ENCODE results near the gene PDE11A. TPM values are rescaled to one million over a fixed set of nuclear protein-coding genes. Genes with fewer than 3 reads are reported as not detected.
A peak's percentile ranks its signal among the peaks of the same experiment; 100 is the strongest.
"Not testable (repeated sequence)": the region's sequence is repeated elsewhere in the genome, so short reads cannot be mapped to it uniquely, and the experiment has no call there.

Gene PDE11A
- total RNA-seq, 2 donors from 2014 or later = 1.8 to 1.9 TPM

- ATAC-seq; DNase-seq; intact Hi-C loops (cut with DNase I, micrococcal nuclease): not testable (repeated sequence)
Measured at GRCh38 chr2:178079279-178079678, 6.7 kb upstream of the PDE11A start.

DNA sequence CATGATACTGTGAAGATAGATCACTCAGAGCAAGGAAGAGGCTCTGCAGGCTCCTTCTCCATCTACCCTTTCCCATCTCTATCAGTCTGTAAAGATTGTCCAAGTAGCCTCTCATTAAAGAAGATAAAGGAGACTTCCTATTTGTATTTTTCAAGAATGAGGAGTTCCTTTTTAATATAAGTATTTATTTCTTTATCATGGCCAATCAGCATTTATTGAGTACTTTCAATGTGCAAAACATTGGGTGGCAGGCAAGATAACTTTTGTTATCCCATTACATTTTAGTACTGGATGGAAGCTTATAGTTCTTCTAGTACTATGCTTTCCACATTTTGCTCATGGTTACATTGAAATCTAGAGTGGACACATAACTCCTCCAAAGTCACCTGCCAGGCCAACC, 3.6 kb upstream of the PDE11A start:
- ATAC-seq = no peak
- DNase-seq = no peak
- intact Hi-C loops (cut with DNase I, micrococcal nuclease) = no loop called here

DNA sequence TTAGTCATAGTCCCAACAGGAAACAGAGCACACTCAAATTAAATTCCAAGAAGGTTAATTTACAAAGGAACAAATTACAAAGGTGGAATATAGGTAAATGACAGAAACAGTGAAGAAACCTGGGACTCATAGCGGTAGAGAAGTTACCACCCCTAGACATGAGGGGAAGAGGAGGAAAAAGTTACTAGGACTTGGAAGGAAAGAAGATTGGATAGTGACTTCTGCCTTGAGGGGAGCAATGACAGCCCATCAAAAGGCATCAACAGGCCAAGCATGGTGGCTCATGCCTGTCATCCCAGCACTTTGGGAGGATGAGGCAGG, 2.4 kb upstream of the PDE11A start:
- intact Hi-C loops (cut with DNase I, micrococcal nuclease) = no loop called here
- ATAC-seq (no peak), DNase-seq (no peak)

GRCh38 chr2:178074123-178075005, 1.8 kb upstream of the PDE11A start:
- DNase-seq (no peak), ATAC-seq (no peak)
- intact Hi-C loops (cut with DNase I, micrococcal nuclease) = no loop called here

DNA sequence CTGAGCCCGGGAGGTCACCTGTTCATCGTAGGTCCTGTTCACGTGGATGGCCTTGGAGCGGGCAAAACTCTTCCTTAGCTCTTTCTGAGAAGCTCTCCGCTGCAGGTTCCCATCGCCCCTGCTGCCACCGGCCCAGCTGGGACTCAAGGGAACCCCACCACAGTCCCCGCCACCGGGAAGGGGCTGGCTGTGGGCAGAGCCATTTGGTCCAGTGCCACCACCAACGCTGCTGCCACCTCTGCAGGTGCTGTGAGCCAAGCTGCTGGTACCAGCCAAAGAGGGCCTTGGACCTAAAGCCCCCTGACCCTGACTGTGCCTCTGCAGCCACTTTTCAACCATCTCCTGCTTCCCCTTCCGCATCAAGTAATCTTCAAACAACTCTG, 586 bp downstream of the PDE11A start:
- intact Hi-C loops (cut with DNase I, micrococcal nuclease) = no loop called here
- DNase-seq = peak in 1 of 2 donors; percentile 9
- no peak for ATAC-seq

DNA sequence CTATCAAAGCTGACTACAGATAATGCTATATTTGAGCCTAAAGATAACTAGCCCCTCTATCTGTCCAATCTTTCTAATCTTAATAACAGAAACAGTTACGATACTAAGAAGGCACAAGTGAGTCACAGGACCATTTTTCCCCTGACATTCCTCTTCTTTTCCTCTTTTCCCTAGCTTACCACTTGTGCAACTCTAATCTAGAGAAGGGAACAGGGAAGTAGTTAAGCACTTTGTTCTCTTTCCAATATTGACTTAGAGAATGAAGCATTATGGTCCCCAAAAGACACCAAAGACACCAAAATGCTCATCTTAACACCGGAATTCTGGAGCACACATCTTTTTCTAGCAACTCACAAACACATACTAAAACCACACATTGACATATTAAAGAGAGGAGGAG, 1.8 kb downstream of the PDE11A start:
- ATAC-seq (no peak), DNase-seq (no peak)
- intact Hi-C loops (cut with DNase I, micrococcal nuclease) = no loop called here

DNA sequence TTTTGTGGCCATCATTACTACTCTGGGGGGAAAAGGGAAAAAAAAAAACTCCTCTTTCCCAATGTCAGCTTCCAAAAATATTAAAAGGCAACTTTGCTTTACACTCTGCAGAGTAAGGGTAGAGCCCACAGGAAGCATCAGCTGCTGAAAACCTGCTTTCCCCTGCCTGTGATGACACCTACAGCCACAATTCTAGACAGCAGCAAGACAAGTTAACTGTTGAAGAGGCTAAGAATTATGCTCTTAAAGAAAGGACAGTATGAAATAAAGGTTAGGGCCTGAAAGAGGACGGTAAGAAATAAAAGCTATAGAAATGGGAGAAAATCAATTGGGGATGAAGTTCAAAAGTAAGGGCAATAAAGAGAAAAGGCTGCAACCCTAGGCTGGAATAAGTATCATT, 3.0 kb downstream of the PDE11A start:
- DNase-seq (no peak), ATAC-seq (no peak)
- intact Hi-C loops (cut with DNase I, micrococcal nuclease) = no loop called here

GRCh38 chr2:178068823-178069454, 3.6 kb downstream of the PDE11A start:
- intact Hi-C loops (cut with DNase I, micrococcal nuclease) = no loop called here
- DNase-seq (no peak), ATAC-seq (no peak)

GRCh38 chr2:178066890-178067669, 5.5 kb downstream of the PDE11A start:
- intact Hi-C loops (cut with DNase I, micrococcal nuclease) = no loop called here
- ATAC-seq = no peak
- no peak for DNase-seq

GRCh38 chr2:178066324-178066723, 6.3 kb downstream of the PDE11A start:
- ATAC-seq = no peak
- no peak for DNase-seq
- intact Hi-C loops (cut with DNase I, micrococcal nuclease) = no loop called here

DNA sequence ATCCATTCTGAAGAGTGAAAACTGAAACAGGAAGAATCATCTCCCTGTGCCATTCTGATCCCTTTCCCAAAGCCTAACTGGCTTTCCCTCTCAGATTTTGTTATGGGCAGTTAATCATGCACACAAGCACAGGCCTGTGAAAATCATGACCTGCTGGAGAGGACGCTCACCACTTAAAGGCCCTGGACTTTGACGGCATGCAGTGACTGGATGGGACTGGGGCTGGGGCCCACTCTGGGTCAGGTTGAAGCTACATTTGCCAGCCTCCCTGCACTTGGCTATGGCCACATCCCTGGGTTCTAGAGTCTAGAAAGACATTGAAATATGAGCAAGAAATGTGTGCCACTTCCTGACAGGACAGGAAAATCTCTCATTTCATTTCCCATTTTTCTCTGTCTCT, 12.9 kb downstream of the PDE11A start:
- intact Hi-C loops (cut with DNase I, micrococcal nuclease) = no loop called here
- ATAC-seq (no peak), DNase-seq (no peak)

DNA sequence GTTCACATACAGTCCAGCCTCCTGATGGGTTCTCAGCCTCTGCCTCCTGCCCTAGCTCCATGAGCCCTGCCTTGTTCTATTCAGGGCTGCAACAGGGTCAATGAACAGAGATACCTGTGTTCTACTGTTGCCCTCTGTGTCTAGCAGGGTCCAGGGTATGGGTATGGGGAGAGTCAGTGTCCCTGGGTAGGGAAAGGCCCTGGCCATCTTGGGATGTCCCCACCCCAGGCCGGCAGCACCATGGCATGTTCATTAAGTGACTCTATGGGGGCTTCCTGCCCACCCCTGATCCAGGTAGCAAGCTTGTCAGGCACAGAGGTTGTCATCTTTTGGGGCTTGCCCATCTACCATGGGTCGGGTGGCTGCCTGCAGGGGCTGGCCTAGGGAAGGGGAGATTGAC, 13.5 kb downstream of the PDE11A start:
- ATAC-seq (no peak), DNase-seq (no peak)
- intact Hi-C loops (cut with DNase I, micrococcal nuclease) = no loop called here

DNA sequence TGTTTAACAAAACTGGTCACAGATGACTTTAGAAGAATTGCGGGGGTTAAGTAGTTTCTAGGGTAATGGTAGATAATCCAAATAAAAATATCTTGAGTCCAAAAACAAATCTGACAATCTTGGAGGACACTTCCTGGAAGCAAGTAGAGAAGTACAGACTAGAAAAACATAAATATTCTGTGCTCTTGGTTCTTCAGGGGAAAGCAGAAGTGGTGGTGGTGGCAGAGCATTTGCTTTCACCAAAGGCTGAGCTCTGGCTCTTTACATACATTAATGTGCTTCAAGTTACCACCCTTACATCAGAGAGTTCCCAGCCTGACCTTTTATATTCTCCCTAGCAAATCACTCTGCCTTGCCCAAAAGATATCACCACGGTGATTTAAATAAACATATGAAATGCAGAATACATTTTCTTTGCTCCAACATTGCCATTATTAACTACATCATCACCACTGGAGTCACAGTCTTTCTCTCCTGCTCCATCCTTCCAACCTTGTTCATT, 15.3 kb downstream of the PDE11A start:
- ATAC-seq (no peak), DNase-seq (no peak)
- intact Hi-C loops (cut with DNase I, micrococcal nuclease) = no loop called here

- DNase-seq (no peak), ATAC-seq (no peak)
- intact Hi-C loops (cut with DNase I, micrococcal nuclease) = no loop called here
Measured at GRCh38 chr2:178056345-178056744, 16.2 kb downstream of the PDE11A start.

GRCh38 chr2:178051257-178051656, 21.3 kb downstream of the PDE11A start:
- intact Hi-C loops (cut with DNase I, micrococcal nuclease); DNase-seq; ATAC-seq: not testable (repeated sequence)

DNA sequence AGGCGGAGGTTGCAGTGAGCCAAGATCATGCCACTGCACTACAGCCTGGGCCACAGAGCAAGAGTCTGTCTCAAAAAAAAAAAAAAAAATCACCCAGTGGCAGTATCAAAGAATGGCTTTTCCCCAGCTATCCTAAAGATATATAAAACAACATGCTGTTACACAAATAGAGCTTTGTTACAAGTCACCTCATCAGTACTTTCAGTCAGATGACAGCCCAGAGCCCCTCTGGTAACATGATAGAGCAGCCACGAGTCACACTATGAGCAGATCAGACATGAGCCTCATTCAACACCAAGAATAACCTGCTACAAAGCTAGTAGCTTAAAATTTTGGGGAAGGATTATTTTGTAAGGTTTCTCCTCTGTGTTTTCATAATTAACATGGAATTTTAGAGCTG, 25.2 kb downstream of the PDE11A start:
- DNase-seq (no peak), ATAC-seq (no peak)
- intact Hi-C loops (cut with DNase I, micrococcal nuclease) = no loop called here

DNA sequence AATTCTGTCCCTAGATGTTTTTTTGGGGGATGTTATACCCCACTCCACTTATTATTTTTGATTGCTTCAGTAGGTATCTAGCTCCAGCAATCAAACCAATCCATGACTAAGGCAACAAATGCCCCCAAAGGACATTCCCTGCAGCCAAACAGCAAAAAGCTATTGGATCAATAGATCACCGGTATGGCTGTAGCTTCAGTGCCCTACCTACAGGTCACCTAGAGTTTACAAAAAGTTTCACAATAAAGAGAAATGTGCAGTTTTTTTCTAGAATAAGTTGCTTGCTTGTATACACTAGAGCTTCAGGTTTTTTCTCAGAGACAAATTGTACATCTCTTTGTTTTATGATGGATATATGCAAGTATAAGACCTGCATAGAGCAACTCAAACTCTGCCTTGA, 27.7 kb downstream of the PDE11A start:
- ATAC-seq (no peak), DNase-seq (no peak)
- intact Hi-C loops (cut with DNase I, micrococcal nuclease) = no loop called here

DNA sequence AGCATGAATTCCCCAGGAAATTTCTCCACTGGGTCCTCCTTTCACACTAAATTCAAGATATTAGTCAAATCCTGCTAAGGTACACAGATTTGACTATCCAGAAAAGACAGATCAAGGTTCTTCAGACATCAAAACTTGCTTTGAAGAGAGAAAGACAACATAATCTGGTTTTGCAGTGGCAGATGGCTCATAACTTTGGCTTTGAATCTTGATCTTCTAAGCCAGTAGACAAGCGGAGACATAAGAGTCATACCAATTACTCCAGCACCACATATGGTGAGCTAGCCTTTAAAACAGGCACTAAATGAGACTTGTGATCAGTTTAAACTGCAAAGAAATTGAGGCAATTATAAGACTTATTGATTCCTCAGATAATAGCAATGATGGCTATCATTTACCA, 29.3 kb downstream of the PDE11A start:
- intact Hi-C loops (cut with DNase I, micrococcal nuclease) = no loop called here
- DNase-seq (no peak), ATAC-seq (no peak)

GRCh38 chr2:178033583-178033982, 39.0 kb downstream of the PDE11A start:
- DNase-seq; intact Hi-C loops (cut with DNase I, micrococcal nuclease); ATAC-seq: not testable (repeated sequence)

GRCh38 chr2:178029342-178029741, 43.2 kb downstream of the PDE11A start:
- no peak for DNase-seq
- intact Hi-C loops (cut with DNase I, micrococcal nuclease) = no loop called here
- ATAC-seq = no peak
